Measurements from ENCODE around the gene MAGEC3.

Gene MAGEC3

DNA sequence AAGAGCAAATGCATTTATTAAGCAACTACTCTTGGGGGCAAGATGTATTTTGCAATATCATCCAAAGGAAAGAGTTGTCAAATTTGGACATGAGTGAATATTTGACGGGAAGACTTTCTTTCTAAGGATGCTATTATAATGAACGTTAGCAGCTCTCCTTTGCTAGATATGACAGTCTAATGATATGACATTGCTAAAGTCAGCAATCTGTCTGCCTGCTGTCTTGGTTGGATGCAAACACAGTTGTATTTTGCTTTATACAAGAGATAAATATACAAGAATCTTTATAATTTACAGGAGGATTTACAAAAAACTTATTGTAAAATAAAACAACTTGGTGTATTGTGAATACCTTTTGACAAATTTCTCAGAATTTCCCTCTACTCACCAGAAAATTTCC is 103.1 kb downstream of the MAGEC3 start:
- DNase-seq (ENCODE audit: low read depth in 1 of 2, low spot score in 1 of 2): no peak

- DNase-seq (ENCODE audit: low read depth in 1 of 2, low spot score in 1 of 2): no peak
Observed at GRCh38 chrX:141945426-141945825, 107.3 kb downstream of the MAGEC3 start.

- no peak for DNase-seq (ENCODE audit: low read depth in 1 of 2, low spot score in 1 of 2)
Observed at GRCh38 chrX:141947350-141947749, 109.2 kb downstream of the MAGEC3 start.

All from stimulated activated CD4-positive, alpha-beta T cell treated with anti-CD3 and anti-CD28 coated beads, Interleukin-15, amount 100 ng/mL, for 1 hour (primary cell).